HG02852 (cell line): ENCODE data around the gene AGAP5.
"Not testable (repeated sequence)": the region's sequence is repeated elsewhere in the genome, so short reads cannot be mapped to it uniquely, and the experiment has no call there.

ENCODE experiments used
- ATAC-seq: cut with Tn5 transposase; IDR thresholded peaks from one replicate; pipeline ENCODE4 v1.9.1; 2021; ENCODE audit warnings: mild to moderate bottlenecking, moderate library complexity; ENCODE audit not compliant: unreplicated experiment

The AGAP5 gene

GRCh38 chr10:73715179-73716156, 17.6 kb upstream of the AGAP5 start:
- not testable (repeated sequence) for ATAC-seq

DNA sequence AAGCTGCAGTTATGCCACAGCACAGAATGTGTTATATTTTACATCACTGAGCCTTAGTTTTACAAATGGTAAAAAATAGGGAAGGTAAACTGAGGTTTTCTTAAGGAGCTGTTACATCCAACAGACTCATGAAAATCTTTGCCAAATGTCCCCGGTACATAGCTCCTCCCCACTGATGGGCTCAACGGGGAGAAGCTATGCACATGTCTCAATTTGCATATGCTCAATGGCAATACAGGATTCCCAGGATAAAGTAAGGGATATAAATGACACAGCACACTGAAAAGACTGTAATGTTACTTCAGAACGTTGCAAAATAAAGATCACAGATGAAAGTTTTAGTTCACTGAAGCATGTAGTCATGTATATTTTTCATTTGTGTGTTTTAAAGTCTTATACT, 16.6 kb upstream of the AGAP5 start:
- not testable (repeated sequence) for ATAC-seq

- not testable (repeated sequence) for ATAC-seq
Observed at GRCh38 chr10:73713912-73714311, 16.0 kb upstream of the AGAP5 start.

DNA sequence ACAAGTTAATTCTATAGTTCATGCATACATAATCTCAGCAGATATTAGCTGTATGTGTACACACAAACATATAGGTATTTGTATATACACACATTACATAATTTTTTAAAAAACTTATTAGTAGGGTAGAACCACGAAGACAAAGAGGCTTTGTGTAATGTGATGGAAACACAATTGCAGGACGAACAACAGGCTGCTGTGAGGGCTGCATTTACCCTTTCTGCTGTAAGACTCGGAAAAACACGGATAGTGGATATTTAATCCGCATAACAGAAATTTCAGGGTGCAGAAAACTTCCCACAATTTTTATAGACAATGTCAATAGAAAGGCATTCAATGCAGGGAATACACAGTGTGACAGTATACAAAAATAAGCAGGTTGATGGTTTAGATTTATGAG, 13.8 kb upstream of the AGAP5 start:
- ATAC-seq: not testable (repeated sequence)

GRCh38 chr10:73708122-73708521, 10.2 kb upstream of the AGAP5 start:
- not testable (repeated sequence) for ATAC-seq

DNA sequence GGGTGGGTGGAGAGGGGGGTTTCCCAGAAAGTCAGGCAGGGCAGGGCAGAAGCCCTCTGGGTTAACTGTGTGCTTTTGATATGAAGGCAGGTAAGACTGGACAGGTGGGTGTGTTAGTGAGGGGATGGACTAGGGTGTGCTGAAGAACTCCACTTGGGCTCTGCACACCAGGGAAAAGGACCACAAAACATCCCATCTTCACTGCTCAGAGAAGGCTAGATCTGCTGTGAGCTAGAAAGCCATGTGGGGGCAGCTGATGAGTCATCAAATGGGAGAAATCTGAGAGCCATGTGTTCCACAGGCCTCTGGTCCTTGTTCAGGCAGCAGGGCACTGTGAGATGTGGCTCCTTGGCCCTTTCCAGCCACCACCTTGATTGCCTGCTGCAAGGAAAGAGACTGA, 9.7 kb upstream of the AGAP5 start:
- ATAC-seq: not testable (repeated sequence)

GRCh38 chr10:73706488-73706887, 8.6 kb upstream of the AGAP5 start:
- ATAC-seq: not testable (repeated sequence)

DNA sequence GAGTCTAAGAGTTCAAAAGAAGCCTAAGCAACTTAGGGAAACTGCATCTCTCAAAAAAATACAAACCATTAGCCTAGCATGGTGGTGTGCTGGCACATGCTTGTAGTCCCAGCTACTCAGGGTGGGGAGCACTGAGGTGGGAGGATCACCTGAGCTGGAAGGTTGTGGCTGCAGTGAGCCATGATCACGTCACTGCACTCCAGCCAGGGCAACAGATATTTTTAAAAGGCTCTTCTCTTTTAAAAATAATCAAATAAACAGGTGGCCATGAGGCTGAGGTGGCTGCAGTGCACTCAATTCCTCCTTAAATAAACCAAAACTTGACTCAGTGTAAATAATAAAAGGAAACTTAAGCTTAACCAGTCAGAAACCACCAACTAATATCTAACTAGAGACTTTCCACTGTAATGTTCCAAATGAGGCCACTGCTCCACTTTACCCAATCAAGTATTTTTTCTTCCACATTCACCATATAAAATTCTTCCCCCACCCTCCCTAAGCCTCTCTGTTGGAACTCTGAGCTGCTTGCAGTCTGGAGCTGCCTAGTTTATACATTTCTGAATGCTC, 7.7 kb upstream of the AGAP5 start:
- ATAC-seq: not testable (repeated sequence)

DNA sequence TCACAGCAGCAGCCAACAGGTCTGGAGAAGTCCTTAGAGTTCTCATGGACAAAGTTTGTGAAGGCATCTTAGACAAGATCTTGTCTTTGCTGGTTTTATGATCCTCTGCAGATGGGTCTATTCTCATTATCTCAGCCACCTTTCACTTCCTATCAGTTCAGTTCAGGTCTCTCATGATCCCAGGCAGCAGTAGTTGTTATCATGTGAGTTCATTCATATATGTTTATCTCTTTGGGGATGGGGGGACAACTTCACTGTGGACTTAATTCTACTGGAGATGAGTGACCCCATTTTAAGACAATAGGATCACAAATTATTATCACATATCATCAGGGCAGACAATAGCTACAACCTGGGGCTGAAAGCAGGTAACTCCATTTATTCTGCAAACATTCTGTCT, 6.0 kb upstream of the AGAP5 start:
- not testable (repeated sequence) for ATAC-seq

- ATAC-seq: not testable (repeated sequence)
Observed at GRCh38 chr10:73698819-73699218, 910 bp upstream of the AGAP5 start.

DNA sequence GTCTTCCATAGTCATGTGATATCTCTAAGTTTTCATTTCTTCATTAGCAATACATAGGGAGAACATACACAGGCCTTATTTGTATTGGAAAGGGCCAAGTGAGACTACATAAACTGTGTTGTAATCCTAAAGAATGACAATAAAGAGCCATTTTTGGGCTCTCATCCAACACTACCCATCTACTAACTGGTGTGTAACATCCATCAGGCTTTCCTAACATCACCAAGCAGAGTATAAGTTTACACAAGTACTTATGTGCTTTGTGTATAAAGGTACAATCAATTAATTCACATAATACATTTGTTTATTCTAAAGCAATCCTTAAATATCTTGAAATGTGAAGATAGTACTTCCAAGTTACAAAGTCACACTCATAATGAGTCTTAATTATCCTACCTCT, 2.6 kb downstream of the AGAP5 start:
- ATAC-seq: not testable (repeated sequence)

- not testable (repeated sequence) for ATAC-seq
Observed at GRCh38 chr10:73690755-73691154, 7.2 kb downstream of the AGAP5 start.

GRCh38 chr10:73689596-73689995, 8.3 kb downstream of the AGAP5 start:
- not testable (repeated sequence) for ATAC-seq

DNA sequence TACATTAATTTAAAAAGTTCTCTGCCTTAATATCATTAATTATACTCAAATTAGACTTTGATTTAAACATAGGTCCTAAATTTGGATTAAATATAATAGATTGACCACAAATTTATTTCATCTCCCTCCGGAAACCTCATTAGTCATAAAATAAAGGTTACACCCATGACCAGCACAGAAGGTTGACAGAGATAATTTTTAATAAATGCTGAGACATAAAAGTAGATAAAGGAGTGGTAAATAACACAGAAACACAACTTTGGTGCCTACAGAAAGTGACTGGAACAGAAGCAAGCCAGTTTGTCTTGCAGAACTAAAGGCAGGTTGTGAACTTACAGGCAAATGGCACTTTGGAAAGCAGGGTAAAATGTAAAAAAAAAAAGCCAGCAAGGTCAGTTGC, 10.3 kb downstream of the AGAP5 start:
- not testable (repeated sequence) for ATAC-seq

GRCh38 chr10:73674546-73674945, 23.4 kb downstream of the AGAP5 start:
- not testable (repeated sequence) for ATAC-seq

DNA sequence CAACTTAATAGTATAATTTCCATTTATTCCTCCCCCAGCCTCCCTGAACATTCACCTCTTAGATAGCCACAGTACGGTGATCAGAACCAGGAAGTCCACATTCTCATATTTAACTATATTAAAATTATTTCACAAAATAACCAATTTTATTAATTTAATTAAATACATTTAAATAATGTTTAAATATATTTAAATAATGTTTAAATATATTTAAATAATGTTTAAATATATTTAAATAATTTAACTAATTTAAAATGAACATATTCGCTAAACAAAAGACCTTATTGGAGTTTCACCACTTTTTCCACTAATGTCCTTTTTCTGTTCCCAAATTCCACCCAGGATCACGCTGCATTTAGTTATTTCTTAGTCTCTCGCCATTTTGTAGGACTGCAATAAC, 29.5 kb downstream of the AGAP5 start:
- ATAC-seq: not testable (repeated sequence)

DNA sequence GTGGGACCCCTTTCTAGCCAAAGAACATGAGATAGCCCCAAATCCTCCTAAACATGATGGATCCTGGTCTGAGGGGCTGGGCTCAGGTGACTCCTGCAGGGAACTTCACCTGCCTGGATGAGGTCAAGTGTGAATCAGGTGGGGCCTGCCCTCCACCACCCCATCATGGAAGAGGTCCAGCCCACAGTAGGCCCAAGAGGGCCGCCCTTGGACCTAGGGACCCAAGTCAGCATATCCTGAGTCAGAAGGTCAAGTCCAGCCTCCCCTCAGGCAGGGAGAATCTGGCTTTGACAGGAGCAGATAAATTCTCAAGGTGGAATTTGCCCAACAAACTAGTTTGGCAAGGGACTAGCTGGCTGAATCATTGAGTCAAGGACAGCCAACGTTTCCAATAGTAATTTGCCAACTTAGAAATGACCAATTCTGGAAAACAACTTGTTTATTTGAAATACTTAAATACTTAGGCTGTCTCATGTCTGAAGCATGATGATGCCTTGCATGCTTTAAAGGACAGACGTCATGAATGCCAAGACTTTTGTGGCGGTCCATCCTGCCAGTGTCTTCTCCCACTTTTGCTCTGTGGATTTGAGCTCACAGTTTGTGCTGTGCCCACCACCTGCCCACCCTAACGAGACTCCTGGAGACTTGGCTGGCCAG, 31.6 kb downstream of the AGAP5 start:
- not testable (repeated sequence) for ATAC-seq

GRCh38 chr10:73665581-73665980, 32.3 kb downstream of the AGAP5 start:
- ATAC-seq: not testable (repeated sequence)

GRCh38 chr10:73664156-73665040, 33.5 kb downstream of the AGAP5 start:
- not testable (repeated sequence) for ATAC-seq

DNA sequence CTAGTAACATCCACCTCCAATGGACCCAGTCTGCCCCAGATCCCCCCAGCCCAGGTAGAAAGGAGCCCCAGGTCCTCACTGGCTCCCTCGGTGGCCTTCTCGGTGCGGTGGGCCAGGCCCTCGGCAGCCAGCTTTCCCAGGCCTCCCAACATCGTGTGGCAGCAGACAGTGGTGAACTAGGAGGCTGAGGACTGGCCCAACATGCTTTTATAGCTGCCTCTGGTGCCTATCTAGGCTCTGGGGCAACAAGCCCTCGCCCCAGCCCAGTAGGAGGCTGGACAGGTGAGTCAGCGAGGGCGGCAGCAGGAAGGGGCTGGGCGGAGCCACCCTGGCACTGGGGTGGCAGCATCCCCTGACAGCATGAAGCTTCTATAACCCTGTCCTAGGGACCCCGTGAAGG, 34.3 kb downstream of the AGAP5 start:
- not testable (repeated sequence) for ATAC-seq
